Measurements from ENCODE around the gene NDUFAB1. TPM values are rescaled to one million over a fixed set of nuclear protein-coding genes. Genes with fewer than 3 reads are reported as not detected.
A peak's percentile ranks its signal among the peaks of the same experiment; 100 is the strongest.

The NDUFAB1 gene
- total and polyA plus RNA-seq, 2 donors from 2014 or later: 66.6 to 374 TPM

GRCh38 chr16:23557779-23558702 is 38.1 kb downstream of the NDUFAB1 start:
- Histone ChIP-seq H3K4me1 (ENCODE audit: control insufficient read depth in 2 of 3, insufficient read depth in 2 of 3, low read depth in 1 of 3, low read length in 3 of 3) (peaks cover 0 to 7% (median 3%) of the 10 kb centered on the region in 3 donors), H3K9me3 (ENCODE audit: control insufficient read depth in 2 of 3, insufficient read depth in 1 of 3, low read length in 3 of 3) (no peaks in the 10 kb centered on the region), H3K4me3 (ENCODE audit: low read length in 3 of 3) (peak overlapping the region; percentile 75 to 90 (median 88)), H3K9ac (ENCODE audit: low read length in 3 of 3) (peak overlapping the region; percentile 60 to 78 (median 61)), H3K27me3 (ENCODE audit: control insufficient read depth, insufficient read depth, low read length) (no peaks in the 10 kb centered on the region), H3K27ac (ENCODE audit: low read depth in 2 of 2, low read length in 2 of 2) (peak overlapping the region; percentile 85 to 89), H3K36me3 (ENCODE audit: control insufficient read depth in 2 of 3, insufficient read depth in 3 of 3, low read length in 3 of 3) (peaks cover 5 to 30% (median 22%) of the 10 kb centered on the region in 3 donors)
- DNase-seq (peak in 3 of 5 donors; percentile 5 to 72 (median 41)), FAIRE-seq (no peak)
- intact Hi-C loops (cut with DNase I): no loop called here
- no peak for TF ChIP-seq CTCF (IDR thresholded peaks at IDR 0.05; ENCODE audit: borderline replicate concordance, extremely low read depth, insufficient read depth)

GRCh38 chr16:23556881-23557778 is 39.0 kb downstream of the NDUFAB1 start, which contains the start of the genes EARS2 and UBFD1:
Gene EARS2 (minus strand): TSS chr16:23557350. CDS start chr16:23557343, 7 bp downstream.
Gene UBFD1 (plus strand): TSS chr16:23557727. CDS start chr16:23557743, 16 bp downstream.
- no peaks in the 10 kb centered on the region for H3K27me3 ChIP-seq (ENCODE audit: control insufficient read depth, insufficient read depth, low read length)
- peak; percentile 83 for TF ChIP-seq CTCF (IDR thresholded peaks at IDR 0.05; ENCODE audit: borderline replicate concordance, extremely low read depth, insufficient read depth)
- peak within 1 kb of the TSS; percentile 85 to 89 for H3K27ac ChIP-seq (ENCODE audit: low read depth in 2 of 2, low read length in 2 of 2)
- H3K9ac ChIP-seq (ENCODE audit: low read length in 3 of 3): peak within 1 kb of the TSS; percentile 61 to 81 (median 78)
- H3K4me3 ChIP-seq (ENCODE audit: low read length in 3 of 3): peak within 1 kb of the TSS; percentile 85 to 91 (median 90)
- peaks cover 5 to 23% (median 16%) of the 10 kb centered on the region in 3 donors for H3K36me3 ChIP-seq (ENCODE audit: control insufficient read depth in 2 of 3, insufficient read depth in 3 of 3, low read length in 3 of 3)
- intact Hi-C loops (cut with DNase I): no loop called here
- DNase-seq (peak; percentile 99 to 100 (median 99)), FAIRE-seq (peak; percentile 77)
- H3K9me3 ChIP-seq (ENCODE audit: control insufficient read depth in 2 of 3, insufficient read depth in 1 of 3, low read length in 3 of 3): no peaks in the 10 kb centered on the region
- peaks cover 0 to 7% (median 3%) of the 10 kb centered on the region in 3 donors for H3K4me1 ChIP-seq (ENCODE audit: control insufficient read depth in 2 of 3, insufficient read depth in 2 of 3, low read depth in 1 of 3, low read length in 3 of 3)

- Histone ChIP-seq H3K4me1 (ENCODE audit: control insufficient read depth in 2 of 3, insufficient read depth in 2 of 3, low read depth in 1 of 3, low read length in 3 of 3) (peaks cover 0 to 7% (median 3%) of the 10 kb centered on the region in 3 donors), H3K9me3 (ENCODE audit: control insufficient read depth in 2 of 3, insufficient read depth in 1 of 3, low read length in 3 of 3) (no peaks in the 10 kb centered on the region), H3K27ac (ENCODE audit: low read depth in 2 of 2, low read length in 2 of 2) (no peak overlapping the region), H3K27me3 (ENCODE audit: control insufficient read depth, insufficient read depth, low read length) (no peaks in the 10 kb centered on the region), H3K36me3 (ENCODE audit: control insufficient read depth in 2 of 3, insufficient read depth in 3 of 3, low read length in 3 of 3) (peaks cover 0 to 24% (median 13%) of the 10 kb centered on the region in 3 donors), H3K9ac (ENCODE audit: low read length in 3 of 3) (no peak overlapping the region), H3K4me3 (ENCODE audit: low read length in 3 of 3) (no peak overlapping the region)
- TF ChIP-seq CTCF (IDR thresholded peaks at IDR 0.05; ENCODE audit: borderline replicate concordance, extremely low read depth, insufficient read depth): no peak
- intact Hi-C loops (cut with DNase I): no loop called here
- no peak for DNase-seq
- no peak for FAIRE-seq
Observed at GRCh38 chr16:23554536-23554935, 41.6 kb downstream of the NDUFAB1 start.

Data from kidney (tissue), 14 donors.